ENCODE results near the gene TMEM164.
A peak's percentile ranks its signal among the peaks of the same experiment; 100 is the strongest.

TMEM164 gene

GRCh38 chrX:109992203-109992602 lies 10.7 kb upstream of the TMEM164 start:
- ChIA-PET POLR2A (ENCODE audit: low non-redundant PET) (no interaction called here), CTCF (no interaction called here)

GRCh38 chrX:109995155-109995554 lies 7.8 kb upstream of the TMEM164 start:
- POLR2A ChIA-PET (ENCODE audit: low non-redundant PET), result no interaction called here
- no peak for DNase-seq (ENCODE audit: low spot score)
- TF ChIP-seq CTCF (conservative IDR thresholded peaks at IDR 0.05; ENCODE audit: low read depth), result no peak
- CTCF ChIA-PET, result no interaction called here
- no peak overlapping the region for H3K27ac ChIP-seq

More at GRCh38 chrX:109992203-109992602, 10.7 kb upstream of the TMEM164 start:
- TF ChIP-seq CTCF (conservative IDR thresholded peaks at IDR 0.05; ENCODE audit: low read depth), result no peak
- no peak overlapping the region for H3K27ac ChIP-seq
- DNase-seq (ENCODE audit: low spot score), result no peak

GRCh38 chrX:109997786-109998452 lies 5.0 kb upstream of the TMEM164 start:
- ChIA-PET POLR2A (ENCODE audit: low non-redundant PET) (no interaction called here), CTCF (no interaction called here)
- no peak for TF ChIP-seq CTCF (conservative IDR thresholded peaks at IDR 0.05; ENCODE audit: low read depth)
- H3K27ac ChIP-seq, result no peak overlapping the region
- DNase-seq (ENCODE audit: low spot score), result no peak

- no peak overlapping the region for H3K27ac ChIP-seq
- ChIA-PET POLR2A (ENCODE audit: low non-redundant PET) (no interaction called here), CTCF (no interaction called here)
- TF ChIP-seq CTCF (conservative IDR thresholded peaks at IDR 0.05; ENCODE audit: low read depth), result no peak
- DNase-seq (ENCODE audit: low spot score), result no peak
These were observed 2.9 kb upstream of the TMEM164 start for GRCh38 chrX:110000000-110000399.

- H3K27ac ChIP-seq, result peak overlapping the region; percentile 86
- ChIA-PET POLR2A (ENCODE audit: low non-redundant PET) (no interaction called here), CTCF (no interaction called here)
- DNase-seq (ENCODE audit: low spot score), result no peak
- TF ChIP-seq CTCF (conservative IDR thresholded peaks at IDR 0.05; ENCODE audit: low read depth), result no peak
These were observed 1.8 kb upstream of the TMEM164 start for GRCh38 chrX:110000847-110001713.

GRCh38 chrX:110001740-110002299 lies 1.1 kb upstream of the TMEM164 start:
- H3K27ac ChIP-seq, result peak overlapping the region; percentile 86
- DNase-seq (ENCODE audit: low spot score), result no peak
- POLR2A ChIA-PET (ENCODE audit: low non-redundant PET), result no interaction called here
- no peak for TF ChIP-seq CTCF (conservative IDR thresholded peaks at IDR 0.05; ENCODE audit: low read depth)
- CTCF ChIA-PET, result interaction anchor here (0.6 kb wide), 2 partner anchors 23 to 45 kb away, joined by 4 read pairs; no protein-coding TSS in a partner anchor

Data from RWPE1 (cell line).